IMR-90 (cell line): ENCODE data around the gene MAP2K6. TPM values are rescaled to one million over a fixed set of nuclear protein-coding genes. Genes with fewer than 3 reads are reported as not detected.
A peak's percentile ranks its signal among the peaks of the same experiment; 100 is the strongest.

Source experiments
- ATAC-seq: fragments of 200-7000 bp; cut with Tn5 transposase; 2 replicates; pipeline ENCODE4 v1.9.1; 2020; ENCODE audit warnings: low read depth, mild to moderate bottlenecking, moderate library complexity
- BruUV-seq: library from RNA; stranded (reverse); fragments of 400-500 nt; replicated peaks from 2 replicates; lab custom pipeline; 2021; lab: Mats Ljungman, UMichigan
- CTCF ChIA-PET: fragments of 300-600 bp; formaldehyde crosslinking; extraction: SDS; loops from one replicate; lab custom pipeline; 2021; ENCODE audit warnings: antibody characterized with exemption; lab: Yijun Ruan, JAX
- POLR2A ChIA-PET: fragments of 300-600 bp; sonication (Branson Sonifier 250); formaldehyde crosslinking; loops from one replicate; lab custom pipeline; 2022; ENCODE audit warnings: antibody characterized with exemption; ENCODE audit not compliant: unreplicated experiment; lab: Charles Lee
- DNase-seq: peaks from one replicate; pipeline ENCODE4 v3.0.0; 2013
- H2AFZ ChIP-seq: replicated peaks from 2 replicates; pipeline ENCODE3; 2013; ENCODE audit warnings: low read length, mild to moderate bottlenecking; ENCODE audit not compliant: poor library complexity
- H2AK5ac ChIP-seq: 2 replicates; pipeline ENCODE4 v1.6.1; 2013; ENCODE audit warnings: low read depth, low read length, inconsistent platforms
- H2AK9ac ChIP-seq: replicated peaks from 2 replicates; pipeline ENCODE3; 2013; ENCODE audit warnings: mild to moderate bottlenecking, low read depth, low read length, moderate library complexity; ENCODE audit not compliant: poor library complexity
- H2BK120ac ChIP-seq: 2 replicates; pipeline ENCODE4 v1.6.1; 2013; ENCODE audit warnings: low read depth, low read length, inconsistent platforms
- H2BK15ac ChIP-seq: 3 replicates; pipeline ENCODE4 v1.6.1; 2013; ENCODE audit warnings: low read depth, low read length, inconsistent platforms
- H2BK20ac ChIP-seq: 2 replicates; pipeline ENCODE4 v1.6.1; 2013; ENCODE audit warnings: low read depth, mild to moderate bottlenecking, inconsistent platforms, low read length, moderate library complexity
- H2BK5ac ChIP-seq: 2 replicates; pipeline ENCODE4 v1.6.1; 2013; ENCODE audit warnings: mild to moderate bottlenecking, low read depth, low read length, inconsistent platforms; ENCODE audit not compliant: poor library complexity, severe bottlenecking
- H3K14ac ChIP-seq: replicated peaks from 2 replicates; pipeline ENCODE4 v1.6.1; 2013; ENCODE audit warnings: low read depth, low read length, inconsistent platforms
- H3K18ac ChIP-seq: 2 replicates; pipeline ENCODE4 v1.6.1; 2013; ENCODE audit warnings: low read depth, low read length, control low read depth
- H3K23ac ChIP-seq: 2 replicates; pipeline ENCODE4 v1.6.1; 2013; ENCODE audit warnings: low read depth, low read length, inconsistent platforms
- H3K27ac ChIP-seq: 2 replicates; pipeline ENCODE4 v1.5.1; 2013; ENCODE audit warnings: mild to moderate bottlenecking, control low read depth, low read length; ENCODE audit not compliant: insufficient read depth
- H3K27me3 ChIP-seq: 2 replicates; pipeline ENCODE4 v1.6.1; 2013; ENCODE audit warnings: low read length; ENCODE audit not compliant: control insufficient read depth, insufficient read depth
- H3K36me3 ChIP-seq: 2 replicates; pipeline ENCODE4 v1.6.1; 2013; ENCODE audit warnings: low read length, mixed read lengths; ENCODE audit not compliant: control insufficient read depth, insufficient read depth
- H3K4ac ChIP-seq: 2 replicates; pipeline ENCODE4 v1.6.1; 2013; ENCODE audit warnings: low read depth, low read length, inconsistent platforms
- H3K4me1 ChIP-seq: 2 replicates; pipeline ENCODE4 v1.6.1; 2013; ENCODE audit warnings: low read length, mixed read lengths; ENCODE audit not compliant: control insufficient read depth, insufficient read depth
- H3K4me2 ChIP-seq: 2 replicates; pipeline ENCODE4 v1.6.1; 2013; ENCODE audit warnings: low read depth, mild to moderate bottlenecking, control low read depth, low read length, moderate library complexity
- H3K4me3 ChIP-seq: 2 replicates; pipeline ENCODE4 v1.5.1; 2013; ENCODE audit warnings: low read depth, mild to moderate bottlenecking, control low read depth, low read length, moderate library complexity; ENCODE audit not compliant: insufficient read depth
- H3K56ac ChIP-seq: 2 replicates; pipeline ENCODE4 v1.6.1; 2013; ENCODE audit warnings: low read length, inconsistent platforms; ENCODE audit not compliant: insufficient read depth; ENCODE audit errors: extremely low read depth
- H3K79me1 ChIP-seq, 2 experiments: 2 replicates each; pipeline ENCODE4 v1.6.1; 2013; ENCODE audit warnings: low read length in 2 of 2, inconsistent platforms in 1 of 2, low read depth in 1 of 2
- H3K9ac ChIP-seq: 2 replicates; pipeline ENCODE4 v1.6.1; 2013; ENCODE audit warnings: low read depth, low read length, control low read depth
- H3K9me1 ChIP-seq: 2 replicates; pipeline ENCODE4 v1.6.1; 2013; ENCODE audit warnings: low read length, inconsistent platforms; ENCODE audit not compliant: insufficient read depth
- H3K9me3 ChIP-seq: 2 replicates; pipeline ENCODE4 v1.6.1; 2013; ENCODE audit warnings: low read length; ENCODE audit not compliant: control insufficient read depth, insufficient read depth
- H4K20me1 ChIP-seq: 2 replicates; pipeline ENCODE4 v1.6.1; 2013; ENCODE audit warnings: low read length, inconsistent platforms; ENCODE audit not compliant: insufficient read depth
- H4K5ac ChIP-seq: 2 replicates; pipeline ENCODE4 v1.6.1; 2013; ENCODE audit warnings: mild to moderate bottlenecking, low read depth, low read length, control low read depth
- H4K8ac ChIP-seq, 2 experiments: 2 replicates each; pipeline ENCODE4 v1.6.1; 2013; ENCODE audit warnings: low read depth in 2 of 2, low read length in 2 of 2, control low read depth in 1 of 2, inconsistent platforms in 1 of 2
- H4K91ac ChIP-seq: 2 replicates; pipeline ENCODE4 v1.6.1; 2013; ENCODE audit warnings: low read depth, low read length, inconsistent platforms; ENCODE audit not compliant: insufficient read depth
- CEBPB ChIP-seq: IDR thresholded peaks from 2 replicates; pipeline ENCODE4 v1.6.1; 2012; ENCODE audit warnings: low read depth, low read length, improper control_type of control experiment
- CTCF ChIP-seq: conservative IDR thresholded peaks from 2 replicates; pipeline ENCODE4 v1.5.1; 2012; ENCODE audit warnings: mild to moderate bottlenecking, low read depth, low read length, improper control_type of control experiment
- FOS ChIP-seq: fragments of 150-350 bp; IDR thresholded peaks from 2 replicates; pipeline ENCODE4 v1.6.1; 2016; ENCODE audit warnings: low read depth, low read length
- MAFK ChIP-seq: IDR thresholded peaks from 2 replicates; pipeline ENCODE4 v1.6.1; 2012; ENCODE audit warnings: low read depth, low read length, improper control_type of control experiment
- SMC3 ChIP-seq: fragments of 150-350 bp; IDR thresholded peaks from 2 replicates; pipeline ENCODE4 v1.6.1; 2016; ENCODE audit warnings: low read depth, mild to moderate bottlenecking, antibody characterized with exemption, low read length, moderate library complexity
- WGBS, 2 experiments: methylation state at CpG; one replicate each; pipeline versions ENCODE4 v1.1.5 to v1.1.7; 2013; ENCODE audit warnings: missing lambda C conversion rate in 2 of 2; ENCODE audit not compliant: insufficient read length in 1 of 2; ENCODE audit errors: extremely low coverage in 2 of 2; 5-methylcytosine and 5-hydroxymethylcytosine counted together
- dilution Hi-C: fragments of 300-500 bp; cut with HindIII; formaldehyde crosslinking; loops from one replicate; pipeline ENCODE4 v1.14.3; 2018; ENCODE audit warnings: low sequenced_read_pairs; ENCODE audit not compliant: unreplicated experiment
- in situ Hi-C: fragments of 300-500 bp; cut with MboI; formaldehyde crosslinking; loops from 3 replicates; pipeline ENCODE4 v1.14.3; 2019; ENCODE audit warnings: low sequenced_read_pairs, inconsistent platforms, mixed read lengths
- intact Hi-C: fragments of 100-400 bp; cut with micrococcal nuclease; formaldehyde crosslinking; loops from 2 replicates; pipeline ENCODE4 v1.10.0; 2022
- polyA plus RNA-seq, 3 experiments: library from polyadenylated mRNA; depleted of rRNA; stranded (reverse); fragments of >200 nt; gene quantifications; 2 replicates each; pipeline ENCODE4 v1.2.3, GENCODE V29; 2012; ENCODE audit warnings: low replicate concordance in 1 of 3
- total RNA-seq: library from RNA; depleted of rRNA; stranded (reverse); fragments of >200 nt; gene quantifications from 2 replicates; pipeline ENCODE4 v1.2.3, GENCODE V29; 2012

The MAP2K6 gene
- total and polyA plus RNA-seq, 2 of the 4 experiments (the other 2 are of a cell fraction), result 2.4 to 5.7 TPM

GRCh38 chr17:69506489-69506888, 92.0 kb downstream of the MAP2K6 start:
- H2BK20ac ChIP-seq, result no peak overlapping the region
- DNase-seq (no peak), ATAC-seq (no peak)
- H2BK5ac ChIP-seq, result no peak overlapping the region
- no peaks in the 10 kb centered on the region for H3K79me1 ChIP-seq
- H3K9ac ChIP-seq, result no peak overlapping the region
- H3K27me3 ChIP-seq, result no peaks in the 10 kb centered on the region
- intact Hi-C loops (no loop called here), dilution Hi-C loops (no loop called here), in situ Hi-C loops (no loop called here)
- no peak overlapping the region for H3K56ac ChIP-seq
- no peak overlapping the region for H2BK120ac ChIP-seq
- 100% methylated on average over 1 of the region's 1 CpG; no CpG with 5 or more reads in 1 of the 2 experiments for WGBS, 2 experiments
- TF ChIP-seq SMC3, result no peak
- TF ChIP-seq CEBPB, result no peak
- TF ChIP-seq FOS, result no peak
- TF ChIP-seq MAFK, result no peak
- 0 out of 2 replicates have a peak, but pooled peaks have one; percentile 6 for TF ChIP-seq CTCF
- BruUV-seq, result no TSS peak
- no peak overlapping the region for H3K27ac ChIP-seq
- H2AK5ac ChIP-seq, result no peak overlapping the region
- H2AK9ac ChIP-seq, result no peak overlapping the region
- no peak overlapping the region for H3K4ac ChIP-seq
- H4K20me1 ChIP-seq, result no peaks in the 10 kb centered on the region
- no peak overlapping the region for H4K91ac ChIP-seq
- no peak overlapping the region for H4K5ac ChIP-seq
- no peak overlapping the region for H3K23ac ChIP-seq
- H3K9me3 ChIP-seq, result no peaks in the 10 kb centered on the region; the same call in 1 of the 2 replicates
- H4K8ac ChIP-seq, result no peak overlapping the region
- CTCF ChIA-PET, result interaction anchor here (0.6 to 3.3 kb wide), 6 partner anchors 10 to 1123 kb away, joined by 3 to 11 read pairs (median 4); no protein-coding TSS in a partner anchor
- no peak overlapping the region for H2AFZ ChIP-seq
- H3K14ac ChIP-seq, result no peak overlapping the region
- POLR2A ChIA-PET, result no interaction called here
- H2BK15ac ChIP-seq, result no peak overlapping the region
- no peaks in the 10 kb centered on the region for H3K36me3 ChIP-seq
- H3K4me2 ChIP-seq, result no peak overlapping the region
- no peaks in the 10 kb centered on the region for H3K9me1 ChIP-seq
- H3K18ac ChIP-seq, result no peak overlapping the region
- H3K4me1 ChIP-seq, result peaks cover 1% of the 10 kb centered on the region; the same call in 1 of the 2 replicates
- H3K4me3 ChIP-seq, result no peak overlapping the region
